ENCODE measurements around the gene FBXO11.

The FBXO11 gene

GRCh38 chr2:47864566-47864965 is 41.7 kb downstream of the FBXO11 start:
- TF ChIP-seq REST (IDR thresholded peaks at IDR 0.05; ENCODE audit: insufficient read depth in 1 of 2, low read depth in 2 of 2, low read length in 2 of 2) (no peak), SIN3A (IDR thresholded peaks at IDR 0.05; ENCODE audit: borderline replicate concordance, insufficient read depth, low read length) (no peak), TAF1 (IDR thresholded peaks at IDR 0.05; ENCODE audit: borderline replicate concordance, insufficient read depth, low read length) (no peak)

GRCh38 chr2:47862949-47863348 is 43.3 kb downstream of the FBXO11 start:
- TF ChIP-seq POLR2AphosphoS5 (IDR thresholded peaks at IDR 0.05; ENCODE audit: low read depth, low read length): no peak
- no peak for TF ChIP-seq SIN3A (IDR thresholded peaks at IDR 0.05; ENCODE audit: borderline replicate concordance, insufficient read depth, low read length)
- TF ChIP-seq FOXP2 (optimal IDR thresholded peaks at IDR 0.05; ENCODE audit: borderline replicate concordance, extremely low read depth, extremely low read length, insufficient read depth): no peak
- no peak for TF ChIP-seq REST (IDR thresholded peaks at IDR 0.05; ENCODE audit: insufficient read depth in 1 of 2, low read depth in 2 of 2, low read length in 2 of 2)
- TF ChIP-seq TAF1 (IDR thresholded peaks at IDR 0.05; ENCODE audit: borderline replicate concordance, insufficient read depth, low read length): no peak

GRCh38 chr2:47850198-47850597 is 56.1 kb downstream of the FBXO11 start:
- TF ChIP-seq REST (IDR thresholded peaks at IDR 0.05; ENCODE audit: insufficient read depth in 1 of 2, low read depth in 2 of 2, low read length in 2 of 2) (no peak), FOXP2 (optimal IDR thresholded peaks at IDR 0.05; ENCODE audit: borderline replicate concordance, extremely low read depth, extremely low read length, insufficient read depth) (no peak), SIN3A (IDR thresholded peaks at IDR 0.05; ENCODE audit: borderline replicate concordance, insufficient read depth, low read length) (no peak), POLR2AphosphoS5 (IDR thresholded peaks at IDR 0.05; ENCODE audit: low read depth, low read length) (no peak), TAF1 (IDR thresholded peaks at IDR 0.05; ENCODE audit: borderline replicate concordance, insufficient read depth, low read length) (no peak)

- TF ChIP-seq POLR2AphosphoS5 (IDR thresholded peaks at IDR 0.05; ENCODE audit: low read depth, low read length) (no peak), TAF1 (IDR thresholded peaks at IDR 0.05; ENCODE audit: borderline replicate concordance, insufficient read depth, low read length) (no peak), REST (IDR thresholded peaks at IDR 0.05; ENCODE audit: insufficient read depth in 1 of 2, low read depth in 2 of 2, low read length in 2 of 2) (no peak), SIN3A (IDR thresholded peaks at IDR 0.05; ENCODE audit: borderline replicate concordance, insufficient read depth, low read length) (no peak), FOXP2 (optimal IDR thresholded peaks at IDR 0.05; ENCODE audit: borderline replicate concordance, extremely low read depth, extremely low read length, insufficient read depth) (no peak)
Measured at GRCh38 chr2:47849368-47849767, 56.9 kb downstream of the FBXO11 start.

DNA sequence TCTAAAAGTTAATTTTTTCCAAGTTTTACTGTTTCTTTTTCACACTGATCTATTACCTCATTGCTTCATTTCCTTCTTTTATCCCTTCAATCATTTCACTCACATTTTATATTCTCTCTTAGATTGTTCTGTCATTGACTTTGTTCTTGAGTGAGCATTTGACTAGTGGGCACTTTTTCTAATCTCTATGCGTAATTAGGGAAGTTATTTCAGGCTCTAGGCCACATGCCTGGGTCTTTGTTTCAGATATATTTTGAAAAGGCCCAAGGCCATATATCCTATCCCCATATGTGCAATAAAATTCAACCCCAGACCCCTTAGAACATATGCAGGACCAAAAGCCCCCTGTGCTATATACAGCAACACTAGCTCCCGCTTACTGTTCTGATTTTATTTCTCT is 62.1 kb downstream of the FBXO11 start:
- TF ChIP-seq REST (IDR thresholded peaks at IDR 0.05; ENCODE audit: insufficient read depth in 1 of 2, low read depth in 2 of 2, low read length in 2 of 2): no peak
- TF ChIP-seq SIN3A (IDR thresholded peaks at IDR 0.05; ENCODE audit: borderline replicate concordance, insufficient read depth, low read length): no peak
- no peak for TF ChIP-seq FOXP2 (optimal IDR thresholded peaks at IDR 0.05; ENCODE audit: borderline replicate concordance, extremely low read depth, extremely low read length, insufficient read depth)
- no peak for TF ChIP-seq POLR2AphosphoS5 (IDR thresholded peaks at IDR 0.05; ENCODE audit: low read depth, low read length)
- TF ChIP-seq TAF1 (IDR thresholded peaks at IDR 0.05; ENCODE audit: borderline replicate concordance, insufficient read depth, low read length): no peak
